VCaP (cell line): ENCODE measurements around the gene PI16.

Source experiments
- H3K27ac ChIP-seq: fragments of 450-650 bp; 2 replicates; pipeline ENCODE4 v1.5.1; 2017
- CTCF ChIP-seq: fragments of 450-650 bp; conservative IDR thresholded peaks from 2 replicates; pipeline ENCODE4 v1.5.1; 2017; ENCODE audit warnings: mild to moderate bottlenecking, moderate library complexity

Gene PI16

DNA sequence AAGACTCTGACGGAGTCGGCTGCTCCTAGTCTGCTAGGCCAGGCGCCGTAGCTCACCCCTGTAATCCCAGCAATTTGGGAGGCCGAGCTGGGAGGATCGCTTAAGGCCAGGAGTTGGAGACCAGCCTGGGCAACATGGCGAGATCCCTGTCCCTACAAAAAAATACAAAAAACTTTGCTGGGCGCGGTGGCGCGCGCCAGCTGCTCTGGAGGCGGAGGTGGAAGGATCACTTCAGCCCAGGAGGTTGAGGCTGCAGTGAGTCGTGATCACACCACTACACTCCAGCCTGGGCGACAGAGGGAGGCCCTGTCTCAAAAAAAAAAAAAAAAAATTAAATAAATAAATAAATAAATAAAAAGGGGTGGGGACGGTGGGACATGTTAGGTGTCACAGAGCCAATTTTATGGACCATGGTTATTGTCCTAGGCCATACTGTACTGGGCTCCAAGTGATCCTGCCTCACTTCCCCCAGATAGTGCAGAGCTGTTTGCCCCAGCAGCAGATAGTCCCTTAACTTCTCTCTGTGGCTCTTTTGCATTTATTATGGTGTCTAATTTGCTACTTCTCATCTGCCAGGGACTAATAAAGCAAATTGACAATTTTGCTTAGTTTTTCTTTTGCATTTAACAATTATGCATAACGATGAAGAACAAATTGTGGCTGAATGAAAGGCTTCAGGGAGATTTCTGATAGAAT, 5.2 kb downstream of the PI16 start:
- TF ChIP-seq CTCF, result no peak
- H3K27ac ChIP-seq, result no peak overlapping the region

DNA sequence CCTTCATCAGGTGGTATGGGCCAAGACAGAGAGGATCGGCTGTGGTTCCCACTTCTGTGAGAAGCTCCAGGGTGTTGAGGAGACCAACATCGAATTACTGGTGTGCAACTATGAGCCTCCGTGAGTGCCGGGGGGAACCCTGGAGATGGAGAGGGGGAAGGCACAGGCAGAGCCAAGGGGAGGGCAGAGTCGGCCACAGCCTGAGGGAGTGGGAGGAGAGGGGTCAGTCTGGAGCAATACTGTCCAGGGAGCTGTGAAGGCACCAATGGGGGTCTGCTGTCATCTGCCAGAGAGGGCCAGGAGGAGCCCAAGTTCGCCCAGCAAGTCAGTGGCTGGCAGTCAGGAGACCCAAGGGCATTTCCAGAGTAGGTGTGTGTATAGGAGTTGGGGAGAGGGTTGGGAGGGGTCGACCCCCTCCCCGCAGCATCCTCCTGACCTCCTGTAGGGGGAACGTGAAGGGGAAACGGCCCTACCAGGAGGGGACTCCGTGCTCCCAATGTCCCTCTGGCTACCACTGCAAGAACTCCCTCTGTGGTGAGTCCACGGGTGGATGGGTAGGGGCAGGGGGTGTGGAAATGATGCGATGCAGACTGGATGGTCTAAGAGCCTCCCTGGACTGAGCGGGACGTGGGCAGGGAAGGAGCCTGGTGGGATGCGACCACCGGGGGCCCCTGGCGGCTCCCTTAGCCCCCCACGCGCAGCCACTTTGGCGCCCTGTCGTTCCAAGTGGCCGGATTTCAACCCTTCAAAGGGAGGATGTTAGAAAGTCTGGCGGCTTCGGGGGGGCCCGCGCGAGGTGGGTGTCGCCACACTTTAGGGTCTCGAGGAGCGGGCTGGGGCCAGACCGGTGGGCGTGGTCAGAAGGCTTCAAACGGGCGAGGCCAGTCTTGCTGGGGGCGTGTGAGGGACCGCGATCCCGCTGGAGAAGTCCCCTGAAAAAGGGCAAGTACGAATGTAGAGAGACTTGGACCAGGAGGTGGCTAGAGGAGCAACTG, 7.2 kb downstream of the PI16 start:
- no peak for TF ChIP-seq CTCF
- no peak overlapping the region for H3K27ac ChIP-seq

GRCh38 chr6:36962874-36963273, 8.3 kb downstream of the PI16 start:
- no peak overlapping the region for H3K27ac ChIP-seq

DNA sequence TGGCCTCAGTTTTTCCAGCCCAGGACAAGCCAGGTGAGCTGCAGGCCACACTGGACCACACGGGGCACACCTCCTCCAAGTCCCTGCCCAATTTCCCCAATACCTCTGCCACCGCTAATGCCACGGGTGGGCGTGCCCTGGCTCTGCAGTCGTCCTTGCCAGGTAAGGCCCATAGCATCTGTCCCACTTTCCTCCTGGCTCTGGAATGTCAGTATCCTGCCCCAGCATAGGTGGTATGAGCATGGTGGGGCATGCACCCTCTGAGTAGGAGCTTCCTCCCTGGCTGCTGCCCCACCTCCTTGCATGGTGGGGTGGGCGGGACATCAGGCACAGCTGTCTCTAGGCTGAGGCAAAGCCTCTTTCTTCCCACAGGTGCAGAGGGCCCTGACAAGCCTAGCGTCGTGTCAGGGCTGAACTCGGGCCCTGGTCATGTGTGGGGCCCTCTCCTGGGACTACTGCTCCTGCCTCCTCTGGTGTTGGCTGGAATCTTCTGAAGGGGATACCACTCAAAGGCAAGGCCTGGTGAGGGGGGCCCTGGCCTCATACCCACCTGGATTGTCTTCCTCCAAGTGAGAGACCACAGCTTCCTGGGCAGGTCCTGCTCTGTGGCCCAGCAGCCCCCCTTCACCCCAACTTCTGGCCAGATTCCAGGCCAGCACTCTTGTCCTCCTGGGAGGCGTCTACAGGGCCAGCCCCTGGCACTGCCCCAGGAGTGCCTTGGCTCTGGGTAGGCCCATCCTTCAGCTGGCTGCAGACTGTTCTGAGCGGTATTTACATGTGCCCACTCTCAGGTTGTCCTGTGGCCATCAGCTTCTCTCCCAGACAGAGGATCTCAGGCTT, 9.1 kb downstream of the PI16 start:
- no peak for TF ChIP-seq CTCF
- H3K27ac ChIP-seq, result no peak overlapping the region

More at GRCh38 chr6:36962874-36963273, 8.3 kb downstream of the PI16 start:
- no peak for TF ChIP-seq CTCF

- no peak for TF ChIP-seq CTCF
- no peak overlapping the region for H3K27ac ChIP-seq
Measured at GRCh38 chr6:36964349-36964748, 9.8 kb downstream of the PI16 start.

- no peak for TF ChIP-seq CTCF
- H3K27ac ChIP-seq, result no peak overlapping the region
Measured at GRCh38 chr6:36964908-36965307, 10.4 kb downstream of the PI16 start.
